HepG2 (cell line): ENCODE data around the gene MXRA8. TPM values are rescaled to one million over a fixed set of nuclear protein-coding genes. Genes with fewer than 3 reads are reported as not detected.

Experiments used
- ATAC-seq: fragments of 200-7000 bp; cut with Tn5 transposase; 3 replicates; pipeline ENCODE4 v1.9.1; 2020; ENCODE audit warnings: mild to moderate bottlenecking, moderate library complexity
- BruUV-seq: library from RNA; stranded (reverse); fragments of 400-500 nt; replicated peaks from 2 replicates; lab custom pipeline; 2021; lab: Mats Ljungman, UMichigan
- CTCF ChIA-PET: fragments of 300-600 bp; formaldehyde crosslinking; extraction: SDS; loops from one replicate; lab custom pipeline; 2021; ENCODE audit warnings: low total read pairs, inconsistent platforms, low intra/inter-chr PET ratio; lab: Yijun Ruan, JAX
- POLR2A ChIA-PET: fragments of 350-600 bp; sonication (Branson Sonifier 250); formaldehyde crosslinking; loops from one replicate; lab custom pipeline; 2020; ENCODE audit warnings: antibody characterized with exemption, inconsistent platforms; lab: Yijun Ruan, JAX
- DNase-seq: peaks from one replicate; pipeline ENCODE4 v3.0.0-alpha.2; 2015; ENCODE audit warnings: low spot score
- FAIRE-seq: peaks from 3 replicates; lab custom pipeline; 2011; peaks lifted over from hg19 to GRCh38; lab: Jason Lieb, UNC
- H2AFZ ChIP-seq: one replicate; pipeline ENCODE4 v1.6.1; 2011; ENCODE audit warnings: low read length, inconsistent platforms
- H3K27ac ChIP-seq: fragments of 300-600 bp; 3 replicates; pipeline ENCODE4 v1.8.0; 2011; ENCODE audit warnings: mixed run types, mild to moderate bottlenecking, mixed read lengths, low read length, inconsistent platforms; ENCODE audit not compliant: insufficient read depth; ENCODE audit errors: extremely low read length
- H3K27me3 ChIP-seq, 2 experiments: fragments of 200-600 bp in 1 of 2; 2 replicates in 1 of 2; 3 replicates in 1 of 2; pipeline versions ENCODE4 v1.6.0 to v1.8.0; 2011; ENCODE audit warnings: low read length in 2 of 2, mild to moderate bottlenecking in 2 of 2, moderate library complexity in 2 of 2, inconsistent platforms in 1 of 2; ENCODE audit not compliant: insufficient read depth in 2 of 2, control insufficient read depth in 1 of 2
- H3K36me3 ChIP-seq, 2 experiments: fragments of 200-600 bp in 1 of 2; replicated peaks in 1 of 2; 2 replicates in 1 of 2; 3 replicates in 1 of 2; pipeline versions ENCODE4 v1.5.1 to v1.8.0; 2011; ENCODE audit warnings: low read length in 2 of 2, inconsistent platforms in 1 of 2; ENCODE audit not compliant: insufficient read depth in 2 of 2, control insufficient read depth in 1 of 2
- H3K4me1 ChIP-seq: 2 replicates; pipeline ENCODE4 v1.5.1; 2012; ENCODE audit warnings: low read length, inconsistent platforms; ENCODE audit not compliant: insufficient read depth
- H3K4me2 ChIP-seq: 2 replicates; pipeline ENCODE4 v1.6.0; 2011; ENCODE audit warnings: low read depth, low read length, inconsistent platforms
- H3K4me3 ChIP-seq, 3 experiments: fragments of 200-600 bp in 1 of 3; sonication (generic), shearing (Covaris generic) in 1 of 3; replicated peaks in 1 of 3; 2 replicates each; pipeline ENCODE4 v1.5.1; 2011 to 2016; ENCODE audit warnings: low read length in 3 of 3, inconsistent platforms in 2 of 3, low read depth in 2 of 3, mild to moderate bottlenecking in 2 of 3, control low read depth in 1 of 3, mixed read lengths in 1 of 3; ENCODE audit not compliant: insufficient read depth in 1 of 3
- H3K79me2 ChIP-seq: one replicate; pipeline ENCODE4 v1.6.1; 2011; ENCODE audit warnings: low read length, inconsistent platforms; ENCODE audit not compliant: insufficient read depth
- H3K9ac ChIP-seq: 2 replicates; pipeline ENCODE4 v1.6.0; 2011; ENCODE audit warnings: mild to moderate bottlenecking, low read depth, low read length, inconsistent platforms; ENCODE audit not compliant: insufficient read depth
- H3K9me3 ChIP-seq: 2 replicates; pipeline ENCODE4 v1.5.1; 2012; ENCODE audit warnings: mild to moderate bottlenecking, low read length
- H4K20me1 ChIP-seq: 2 replicates; pipeline ENCODE4 v1.6.0; 2011; ENCODE audit warnings: inconsistent platforms, mild to moderate bottlenecking, low read length, moderate library complexity; ENCODE audit not compliant: insufficient read depth
- CENPX ChIP-seq: sonication (generic); formaldehyde crosslinking; IDR thresholded peaks from 2 replicates; pipeline ENCODE4 v1.9.0; 2021; ENCODE audit warnings: mild to moderate bottlenecking, missing genetic modification reagents, moderate library complexity
- FOXK2 ChIP-seq: fragments of 450-650 bp; IDR thresholded peaks from 2 replicates; pipeline ENCODE4 v1.6.1; 2016
- HIVEP1 ChIP-seq: sonication (generic); formaldehyde crosslinking; IDR thresholded peaks from 2 replicates; pipeline ENCODE4 v1.4.0; 2020; ENCODE audit warnings: mild to moderate bottlenecking, missing genetic modification reagents
- MYNN ChIP-seq: sonication (generic); formaldehyde crosslinking; IDR thresholded peaks from 2 replicates; pipeline ENCODE4 v1.4.0; 2020; ENCODE audit warnings: mild to moderate bottlenecking, low read depth, missing genetic modification reagents
- REPIN1 ChIP-seq: sonication (generic); formaldehyde crosslinking; IDR thresholded peaks from 2 replicates; pipeline ENCODE4 v1.8.0; 2022; ENCODE audit warnings: missing genetic modification reagents, low read depth, mild to moderate bottlenecking, borderline replicate concordance
- SP4 ChIP-seq: sonication (generic); formaldehyde crosslinking; IDR thresholded peaks from 2 replicates; pipeline ENCODE4 v1.8.1; 2023; ENCODE audit warnings: mild to moderate bottlenecking, missing genetic modification reagents
- STAT5B ChIP-seq: sonication (generic); formaldehyde crosslinking; IDR thresholded peaks from 2 replicates; pipeline ENCODE4 v1.4.0; 2020; ENCODE audit warnings: missing genetic modification reagents
- ZNF616 ChIP-seq: sonication (generic); formaldehyde crosslinking; IDR thresholded peaks from 2 replicates; pipeline ENCODE4 v1.5.0; 2020; ENCODE audit warnings: low read depth, mild to moderate bottlenecking, missing genetic modification reagents
- ZNF780A ChIP-seq: sonication (generic); formaldehyde crosslinking; IDR thresholded peaks from 2 replicates; pipeline ENCODE4 v1.8.0; 2022; ENCODE audit warnings: mild to moderate bottlenecking, missing genetic modification reagents, moderate library complexity
- WGBS: methylation state at CpG from one replicate; pipeline ENCODE4 v1.1.6; 2017; ENCODE audit warnings: low lambda C conversion rate; 5-methylcytosine and 5-hydroxymethylcytosine counted together
- in situ Hi-C: cut with HindIII; loops from 2 replicates; pipeline ENCODE4 v1.10.0; 2017; ENCODE audit warnings: low pct_unique_long_range_greater_than_20kb; ENCODE audit not compliant: extremely low pct_ligation_motif_present
- intact Hi-C: fragments of 100-400 bp; cut with micrococcal nuclease; formaldehyde crosslinking; loops from one replicate; pipeline ENCODE4 v1.10.0; 2022; ENCODE audit not compliant: unreplicated experiment
- polyA plus RNA-seq, 8 experiments: library from polyadenylated mRNA; depleted of rRNA in 3 of 8; stranded (reverse) in 7 of 8; unstranded in 1 of 8; fragments of >200 nt; fragmentation: Illumina TruSeq in 4 of 8; extraction: Trizol in 4 of 8; gene quantifications; 2 replicates each; pipeline versions ENCODE4 v1.2.1 to v1.2.3, GENCODE V29; 2011 to 2016; ENCODE audit warnings: low read depth in 4 of 8, missing spikeins in 1 of 8, mixed read lengths in 1 of 8; ENCODE audit not compliant: insufficient read depth in 1 of 8
- total RNA-seq, 5 experiments: library from RNA; depleted of rRNA; stranded (reverse); fragments of >200 nt; fragmentation: Illumina TruSeq; extraction: Trizol; gene quantifications; 2 replicates each; pipeline ENCODE4 v1.2.3, GENCODE V29; 2016; ENCODE audit warnings: low read depth in 1 of 5
- TF ChIP-seq, protein P1 (sequence below): sonication (generic); formaldehyde crosslinking; IDR thresholded peaks from 2 replicates; pipeline ENCODE4 v1.4.0; 2020; ENCODE audit warnings: missing genetic modification reagents, low read depth, mild to moderate bottlenecking, borderline replicate concordance
- TF ChIP-seq, protein P2 (sequence below): sonication (generic); formaldehyde crosslinking; IDR thresholded peaks from one replicate; pipeline ENCODE4 v1.5.1; 2020; ENCODE audit warnings: mild to moderate bottlenecking, missing genetic modification reagents; ENCODE audit errors: not compliant biosample characterization

The MXRA8 gene
- total and polyA plus RNA-seq, 2 of the 13 experiments (the other 11 are each of a cell fraction or from before 2014, with no cell fraction given): 19.8 to 44.8 TPM

DNA sequence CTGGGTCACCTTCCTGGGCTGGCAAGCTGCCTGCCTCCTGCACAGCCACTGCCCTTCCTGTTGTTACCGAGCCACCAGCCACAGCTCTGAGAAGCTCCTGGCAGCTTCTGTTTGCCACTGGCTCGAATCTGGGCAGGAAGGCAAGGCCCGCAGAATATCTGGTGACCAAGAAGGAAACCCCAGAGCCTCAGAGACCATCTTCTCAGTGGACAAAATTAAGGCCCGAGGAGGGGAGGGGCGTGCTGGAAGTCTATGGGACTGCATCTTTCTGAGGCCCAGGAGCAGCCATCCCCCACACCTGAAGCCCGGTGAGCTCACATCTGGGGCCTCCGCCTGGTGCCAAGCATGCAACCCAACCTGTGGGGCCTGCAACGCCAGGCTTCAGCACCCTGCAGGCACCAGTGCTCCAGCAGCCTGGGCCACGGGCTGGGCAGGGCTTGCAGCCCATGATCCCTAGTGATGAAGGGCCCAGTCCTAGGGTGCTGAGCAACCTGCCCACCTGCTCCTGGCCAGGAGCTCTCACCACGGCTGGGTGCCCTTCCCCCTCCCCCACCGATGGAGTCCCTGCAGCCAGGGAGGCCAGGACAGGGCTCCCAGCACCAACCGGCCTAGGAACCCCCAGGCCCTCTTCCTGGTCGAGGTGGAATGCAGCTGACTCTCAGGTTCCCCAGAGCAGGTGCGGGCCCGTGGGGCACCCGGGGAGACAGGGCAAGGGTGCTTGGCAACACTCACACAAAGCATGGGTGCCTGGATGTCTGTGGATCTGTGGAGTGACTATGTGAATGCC is 32.9 kb downstream of the MXRA8 start (continued):
- TF ChIP-seq ZNF780A (CRISPR knock-in tag) (no peak), MYNN (0 out of 2 replicates have a peak, but pooled peaks have one; percentile 0), STAT5B (CRISPR knock-in tag) (no peak), HIVEP1 (no peak; the same call in 1 of the 2 replicates)
- TF ChIP-seq, protein P1, sequence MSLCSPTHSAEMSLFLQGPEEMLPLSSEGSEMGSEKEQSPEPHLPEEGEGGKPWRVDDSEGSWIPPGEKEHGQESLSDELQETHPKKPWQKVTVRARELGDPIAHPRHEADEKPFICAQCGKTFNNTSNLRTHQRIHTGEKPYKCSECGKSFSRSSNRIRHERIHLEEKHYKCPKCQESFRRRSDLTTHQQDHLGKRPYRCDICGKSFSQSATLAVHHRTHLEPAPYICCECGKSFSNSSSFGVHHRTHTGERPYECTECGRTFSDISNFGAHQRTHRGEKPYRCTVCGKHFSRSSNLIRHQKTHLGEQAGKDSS (CRISPR knock-in tag): 0 out of 2 replicates have a peak, but pooled peaks have one; percentile 52

DNA sequence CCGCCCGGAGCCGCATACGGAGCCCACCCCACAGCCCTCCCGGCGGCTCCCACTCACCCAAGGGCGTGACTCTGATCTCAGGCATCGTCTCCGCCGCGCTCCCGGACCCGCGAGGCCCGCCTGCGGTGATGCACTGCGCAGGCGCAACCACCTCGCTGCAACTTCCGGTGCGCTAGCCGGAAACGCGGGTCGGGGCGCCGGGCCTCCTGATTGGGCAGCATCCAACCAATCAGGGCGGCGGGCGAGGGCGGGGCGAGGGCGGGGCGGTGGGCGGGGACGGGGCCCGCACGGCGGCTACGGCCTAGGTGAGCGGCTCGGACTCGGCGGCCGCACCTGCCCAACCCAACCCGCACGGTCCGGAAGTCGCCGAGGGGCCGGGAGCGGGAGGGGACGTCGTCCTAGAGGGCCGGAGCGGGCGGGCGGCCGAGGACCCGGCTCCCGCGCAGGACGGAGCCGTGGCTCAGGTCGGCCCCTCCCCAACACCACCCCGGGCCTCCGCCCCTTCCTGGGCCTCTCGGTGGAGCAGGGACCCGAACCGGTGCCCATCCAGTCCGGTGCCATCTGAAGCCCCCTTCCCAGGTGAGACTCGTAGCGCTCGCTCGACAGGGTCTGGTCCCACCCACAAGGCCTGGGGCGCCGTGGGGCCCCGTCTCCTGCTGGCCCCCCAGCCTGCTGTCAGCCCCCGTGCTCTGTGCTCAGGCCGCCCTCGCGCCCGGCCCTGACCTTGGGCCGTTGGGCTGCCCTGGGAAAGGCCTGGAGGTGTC is 33.6 kb downstream of the MXRA8 start, which contains the start of the genes CPTP and INTS11:
Gene CPTP, plus strand, starts transcription at position 279 of the 764 bp plus-strand sequence. CDS start 2,109 bp downstream, outside the sequence.
Gene INTS11, minus strand, starts transcription at position 137 of the 764 bp plus-strand sequence. Its CDS starts 52 bp downstream, at position 85.
- BruUV-seq: TSS peak; percentile 49
- H3K36me3 ChIP-seq: peaks cover 7 to 11% of the 10 kb centered on the region in 2 experiments; a peak in 3 of 5 replicates
- ATAC-seq: peak; percentile 83
- H3K4me2 ChIP-seq: peak within 1 kb of the TSS; percentile 98
- peaks cover 50% of the 10 kb centered on the region for H3K79me2 ChIP-seq
- intact Hi-C loops: loop anchor here (2.0 kb wide), 1 partner anchor 20 kb away; no protein-coding TSS in a partner anchor
- H4K20me1 ChIP-seq: peaks cover 5% of the 10 kb centered on the region; the same call in 1 of the 2 replicates
- peak; percentile 79 for DNase-seq
- ChIA-PET POLR2A (interaction anchor here (1.0 to 1.4 kb wide), 4 partner anchors 9 to 47 kb away, joined by 3 to 4 read pairs (median 3); no protein-coding TSS in a partner anchor), CTCF (no interaction called here)
- no peaks in the 10 kb centered on the region for H3K27me3 ChIP-seq
- no peak for FAIRE-seq
- H3K4me3 ChIP-seq: peak within 1 kb of the TSS; percentile 68 to 99 (median 95)
- H2AFZ ChIP-seq: no peak within 1 kb of the TSS
- H3K9me3 ChIP-seq: no peaks in the 10 kb centered on the region
- peak within 1 kb of the TSS; percentile 77 for H3K27ac ChIP-seq
- in situ Hi-C loops: no loop called here
- peak within 1 kb of the TSS; percentile 96 for H3K9ac ChIP-seq
- H3K4me1 ChIP-seq: peaks cover 23% of the 10 kb centered on the region
- WGBS: 0% methylated on average over 1 of the region's 84 CpGs
- 0 out of 2 replicates have a peak, but pooled peaks have one; percentile 65 for TF ChIP-seq ZNF616 (CRISPR knock-in tag)
- TF ChIP-seq FOXK2: no peak
- no peak for TF ChIP-seq CENPX
- TF ChIP-seq REPIN1: no peak
- TF ChIP-seq, protein P2, sequence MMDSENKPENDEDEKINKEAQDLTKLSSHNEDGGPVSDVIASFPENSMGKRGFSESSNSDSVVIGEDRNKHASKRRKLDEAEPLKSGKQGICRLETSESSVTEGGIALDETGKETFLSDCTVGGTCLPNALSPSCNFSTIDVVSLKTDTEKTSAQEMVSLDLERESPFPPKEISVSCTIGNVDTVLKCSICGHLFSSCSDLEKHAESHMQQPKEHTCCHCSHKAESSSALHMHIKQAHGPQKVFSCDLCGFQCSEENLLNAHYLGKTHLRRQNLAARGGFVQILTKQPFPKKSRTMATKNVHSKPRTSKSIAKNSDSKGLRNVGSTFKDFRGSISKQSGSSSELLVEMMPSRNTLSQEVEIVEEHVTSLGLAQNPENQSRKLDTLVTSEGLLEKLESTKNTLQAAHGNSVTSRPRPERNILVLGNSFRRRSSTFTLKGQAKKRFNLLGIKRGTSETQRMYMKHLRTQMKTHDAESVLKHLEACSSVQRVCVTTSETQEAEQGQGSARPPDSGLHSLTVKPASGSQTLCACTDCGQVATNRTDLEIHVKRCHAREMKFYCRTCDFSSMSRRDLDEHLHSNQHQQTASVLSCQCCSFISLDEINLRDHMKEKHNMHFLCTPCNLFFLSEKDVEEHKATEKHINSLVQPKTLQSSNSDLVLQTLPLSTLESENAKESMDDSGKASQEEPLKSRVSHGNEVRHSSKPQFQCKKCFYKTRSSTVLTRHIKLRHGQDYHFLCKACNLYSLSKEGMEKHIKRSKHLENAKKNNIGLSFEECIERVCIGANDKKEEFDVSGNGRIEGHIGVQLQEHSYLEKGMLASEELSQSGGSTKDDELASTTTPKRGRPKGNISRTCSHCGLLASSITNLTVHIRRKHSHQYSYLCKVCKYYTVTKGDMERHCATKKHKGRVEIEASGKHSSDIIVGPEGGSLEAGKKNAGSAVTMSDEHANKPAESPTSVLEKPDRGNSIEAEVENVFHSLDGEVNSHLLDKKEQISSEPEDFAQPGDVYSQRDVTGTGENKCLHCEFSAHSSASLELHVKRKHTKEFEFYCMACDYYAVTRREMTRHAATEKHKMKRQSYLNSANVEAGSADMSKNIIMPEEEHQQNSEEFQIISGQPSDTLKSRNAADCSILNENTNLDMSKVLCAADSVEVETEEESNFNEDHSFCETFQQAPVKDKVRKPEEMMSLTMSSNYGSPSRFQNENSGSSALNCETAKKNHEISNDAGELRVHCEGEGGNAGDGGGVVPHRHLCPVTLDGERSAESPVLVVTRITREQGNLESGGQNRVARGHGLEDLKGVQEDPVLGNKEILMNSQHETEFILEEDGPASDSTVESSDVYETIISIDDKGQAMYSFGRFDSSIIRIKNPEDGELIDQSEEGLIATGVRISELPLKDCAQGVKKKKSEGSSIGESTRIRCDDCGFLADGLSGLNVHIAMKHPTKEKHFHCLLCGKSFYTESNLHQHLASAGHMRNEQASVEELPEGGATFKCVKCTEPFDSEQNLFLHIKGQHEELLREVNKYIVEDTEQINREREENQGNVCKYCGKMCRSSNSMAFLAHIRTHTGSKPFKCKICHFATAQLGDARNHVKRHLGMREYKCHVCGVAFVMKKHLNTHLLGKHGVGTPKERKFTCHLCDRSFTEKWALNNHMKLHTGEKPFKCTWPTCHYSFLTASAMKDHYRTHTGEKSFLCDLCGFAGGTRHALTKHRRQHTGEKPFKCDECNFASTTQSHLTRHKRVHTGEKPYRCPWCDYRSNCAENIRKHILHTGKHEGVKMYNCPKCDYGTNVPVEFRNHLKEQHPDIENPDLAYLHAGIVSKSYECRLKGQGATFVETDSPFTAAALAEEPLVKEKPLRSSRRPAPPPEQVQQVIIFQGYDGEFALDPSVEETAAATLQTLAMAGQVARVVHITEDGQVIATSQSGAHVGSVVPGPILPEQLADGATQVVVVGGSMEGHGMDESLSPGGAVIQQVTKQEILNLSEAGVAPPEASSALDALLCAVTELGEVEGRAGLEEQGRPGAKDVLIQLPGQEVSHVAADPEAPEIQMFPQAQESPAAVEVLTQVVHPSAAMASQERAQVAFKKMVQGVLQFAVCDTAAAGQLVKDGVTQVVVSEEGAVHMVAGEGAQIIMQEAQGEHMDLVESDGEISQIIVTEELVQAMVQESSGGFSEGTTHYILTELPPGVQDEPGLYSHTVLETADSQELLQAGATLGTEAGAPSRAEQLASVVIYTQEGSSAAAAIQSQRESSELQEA (CRISPR knock-in tag): peak; percentile 9
- TF ChIP-seq SP4 (CRISPR knock-in tag): peak; percentile 73
